GM19438 (cell line): ENCODE results near the gene CACNA1H.
"Not testable (repeated sequence)": the region's sequence is repeated elsewhere in the genome, so short reads cannot be mapped to it uniquely, and the experiment has no call there.

ENCODE experiments used
- ATAC-seq: cut with Tn5 transposase; IDR thresholded peaks from one replicate; pipeline ENCODE4 v1.9.1; 2021; ENCODE audit warnings: low read depth; ENCODE audit not compliant: unreplicated experiment

The CACNA1H gene

GRCh38 chr16:1185460-1186207 is 32.7 kb downstream of the CACNA1H start:
- ATAC-seq = not testable (repeated sequence)

- no peak for ATAC-seq
Measured at GRCh38 chr16:1188432-1189189, 35.7 kb downstream of the CACNA1H start.

- no peak for ATAC-seq
Measured at GRCh38 chr16:1189455-1189854, 36.5 kb downstream of the CACNA1H start.

DNA sequence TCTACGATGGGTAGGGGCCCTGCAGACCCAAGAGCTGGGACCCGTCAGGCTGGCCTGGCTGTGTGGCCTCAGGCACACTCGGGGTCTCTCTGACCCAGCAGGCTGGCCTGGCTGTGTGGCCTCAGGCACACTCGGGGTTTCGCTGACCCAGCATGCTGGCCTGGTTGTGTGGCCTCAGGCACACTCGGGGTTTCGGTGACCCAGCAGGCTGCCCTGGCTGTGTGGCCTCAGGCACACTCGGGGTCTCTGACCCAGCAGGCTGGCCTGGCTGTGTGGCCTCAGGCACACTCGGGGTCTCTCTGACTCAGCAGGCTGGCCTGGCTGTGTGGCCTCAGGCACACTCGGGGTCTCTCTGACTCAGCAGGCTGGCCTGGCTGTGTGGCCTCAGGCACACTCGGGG is 37.9 kb downstream of the CACNA1H start:
- ATAC-seq = not testable (repeated sequence)

GRCh38 chr16:1192384-1193073 is 39.6 kb downstream of the CACNA1H start:
- no peak for ATAC-seq

- ATAC-seq = no peak
Measured at GRCh38 chr16:1193143-1193824, 40.4 kb downstream of the CACNA1H start.

GRCh38 chr16:1193825-1194581 is 41.1 kb downstream of the CACNA1H start:
- no peak for ATAC-seq

- ATAC-seq = no peak
Measured at GRCh38 chr16:1194665-1195392, 41.9 kb downstream of the CACNA1H start.

DNA sequence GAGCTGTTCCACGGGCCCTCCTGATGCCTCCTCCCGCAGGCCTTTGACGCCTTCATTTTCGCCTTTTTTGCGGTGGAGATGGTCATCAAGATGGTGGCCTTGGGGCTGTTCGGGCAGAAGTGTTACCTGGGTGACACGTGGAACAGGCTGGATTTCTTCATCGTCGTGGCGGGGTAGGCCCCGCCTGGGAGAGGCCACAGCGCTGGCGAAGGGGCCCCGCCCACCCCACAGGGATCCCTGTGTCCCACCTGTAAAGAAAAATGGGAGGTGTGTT is 42.4 kb downstream of the CACNA1H start:
- ATAC-seq = no peak

- no peak for ATAC-seq
Measured at GRCh38 chr16:1196494-1196893, 43.6 kb downstream of the CACNA1H start.

- ATAC-seq = no peak
Measured at GRCh38 chr16:1197237-1197866, 44.4 kb downstream of the CACNA1H start.

- no peak for ATAC-seq
Measured at GRCh38 chr16:1198194-1198593, 45.3 kb downstream of the CACNA1H start.

DNA sequence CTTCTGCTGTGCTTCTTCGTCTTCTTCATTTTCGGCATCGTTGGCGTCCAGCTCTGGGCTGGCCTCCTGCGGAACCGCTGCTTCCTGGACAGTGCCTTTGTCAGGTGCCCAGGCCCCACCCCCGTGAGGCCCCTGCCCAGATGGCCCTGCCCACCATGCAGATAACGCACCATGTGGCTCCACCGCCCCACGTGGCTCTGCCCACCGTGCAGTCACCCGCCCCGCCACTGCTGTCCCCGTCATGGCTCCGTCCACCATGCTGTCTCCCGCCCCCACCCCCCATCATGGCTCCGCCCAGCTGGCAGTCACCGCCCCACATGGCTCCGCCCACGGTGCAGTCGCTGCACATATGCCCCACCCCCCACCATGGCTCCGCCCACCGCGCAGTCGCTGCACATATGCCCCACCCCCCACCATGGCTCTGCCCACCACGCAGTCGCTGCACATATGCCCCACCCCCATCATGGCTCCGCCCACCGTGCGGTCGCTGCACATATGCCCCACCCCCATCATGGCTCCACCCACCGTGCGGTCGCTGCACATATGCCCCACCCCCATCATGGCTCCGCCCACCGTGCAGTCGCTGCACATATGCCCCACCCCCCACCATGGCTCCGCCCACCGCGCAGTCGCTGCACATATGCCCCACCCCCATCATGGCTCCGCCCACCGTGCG is 45.9 kb downstream of the CACNA1H start:
- not testable (repeated sequence) for ATAC-seq

- no peak for ATAC-seq
Measured at GRCh38 chr16:1199347-1200013, 46.6 kb downstream of the CACNA1H start.

DNA sequence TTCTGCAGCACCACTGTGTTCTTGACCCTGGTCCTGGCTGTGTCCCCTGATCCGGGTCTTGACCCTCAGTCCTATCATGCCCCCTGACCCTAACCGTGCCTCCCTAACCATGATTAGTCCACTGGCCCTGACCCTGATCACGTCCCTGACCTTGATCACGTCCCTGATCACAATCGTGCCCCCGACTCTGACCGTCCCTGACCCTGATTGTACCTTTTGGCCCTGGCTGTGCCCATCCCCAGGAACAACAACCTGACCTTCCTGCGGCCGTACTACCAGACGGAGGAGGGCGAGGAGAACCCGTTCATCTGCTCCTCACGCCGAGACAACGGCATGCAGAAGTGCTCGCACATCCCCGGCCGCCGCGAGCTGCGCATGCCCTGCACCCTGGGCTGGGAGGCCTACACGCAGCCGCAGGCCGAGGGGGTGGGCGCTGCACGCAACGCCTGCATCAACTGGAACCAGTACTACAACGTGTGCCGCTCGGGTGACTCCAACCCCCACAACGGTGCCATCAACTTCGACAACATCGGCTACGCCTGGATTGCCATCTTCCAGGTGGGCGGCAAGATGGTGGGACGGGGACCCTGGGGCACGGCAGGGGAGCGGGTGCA is 47.2 kb downstream of the CACNA1H start:
- no peak for ATAC-seq

- ATAC-seq = no peak
Measured at GRCh38 chr16:1201444-1201843, 48.5 kb downstream of the CACNA1H start.

- no peak for ATAC-seq
Measured at GRCh38 chr16:1202274-1202673, 49.4 kb downstream of the CACNA1H start.

DNA sequence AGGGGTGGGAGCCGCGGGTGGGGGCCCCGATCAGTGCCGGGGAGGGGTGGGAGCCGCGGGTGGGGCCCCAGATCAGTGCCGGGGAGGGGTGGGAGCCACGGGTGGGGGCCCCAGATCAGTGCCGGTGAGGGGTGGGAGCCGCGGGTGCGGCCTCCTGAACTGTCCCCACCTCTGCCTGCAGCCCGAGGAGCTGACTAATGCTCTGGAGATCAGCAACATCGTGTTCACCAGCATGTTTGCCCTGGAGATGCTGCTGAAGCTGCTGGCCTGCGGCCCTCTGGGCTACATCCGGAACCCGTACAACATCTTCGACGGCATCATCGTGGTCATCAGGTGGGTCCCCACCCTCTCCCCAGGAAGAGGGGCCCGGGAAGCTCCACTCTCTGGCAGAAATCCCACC is 52.0 kb downstream of the CACNA1H start:
- no peak for ATAC-seq
